IPS DF 19.7 (cell line): ENCODE data around the gene KIFBP.

Experiments used
- DNase-seq: peaks from one replicate; pipeline ENCODE4 v3.0.0-alpha.2; 2013; ENCODE audit warnings: low read depth, low spot score

Gene KIFBP

GRCh38 chr10:69051710-69052487 is 63.3 kb downstream of the KIFBP start:
- no peak for DNase-seq

GRCh38 chr10:69052736-69053135 is 64.1 kb downstream of the KIFBP start:
- DNase-seq, result no peak

GRCh38 chr10:69055241-69055640 is 66.6 kb downstream of the KIFBP start:
- no peak for DNase-seq

GRCh38 chr10:69056129-69056528 is 67.5 kb downstream of the KIFBP start:
- DNase-seq, result no peak

GRCh38 chr10:69056536-69057260 is 68.1 kb downstream of the KIFBP start:
- DNase-seq, result no peak

- no peak for DNase-seq
These were observed 68.8 kb downstream of the KIFBP start for GRCh38 chr10:69057261-69057950.

- DNase-seq, result no peak
These were observed 69.3 kb downstream of the KIFBP start for GRCh38 chr10:69057951-69058297.

- DNase-seq, result no peak
These were observed 71.7 kb downstream of the KIFBP start for GRCh38 chr10:69060127-69060798.

- DNase-seq, result no peak
These were observed 72.9 kb downstream of the KIFBP start for GRCh38 chr10:69061305-69062161.

GRCh38 chr10:69062901-69063300 is 74.3 kb downstream of the KIFBP start:
- DNase-seq, result no peak

GRCh38 chr10:69064762-69065328 is 76.2 kb downstream of the KIFBP start:
- DNase-seq, result no peak

GRCh38 chr10:69065406-69066361 is 77.1 kb downstream of the KIFBP start:
- no peak for DNase-seq
